Naive thymus-derived CD8-positive, alpha-beta T cell (primary cell): Measurements from ENCODE around the gene SERPINB13. TPM values are rescaled to one million over a fixed set of nuclear protein-coding genes. Genes with fewer than 3 reads are reported as not detected.

Source experiments
- ATAC-seq, 2 donors: fragments of 150-1000 bp; cut with Tn5 transposase in 1 of 2; sonication (Bioruptor Pico), chemical (Tn5 transposase) in 1 of 2; 1 replicate in 1 of 2; 2 replicates in 1 of 2; pipeline ENCODE4 v1.10.0; 2021; ENCODE audit warnings: mild to moderate bottlenecking in 2 of 2, moderate library complexity in 2 of 2
- POLR2A ChIA-PET: fragments of 350-600 bp; sonication (Branson Sonifier 250); formaldehyde crosslinking; loops from one replicate; lab custom pipeline; 2021; ENCODE audit warnings: antibody characterized with exemption; lab: Charles Lee
- DNase-seq, 10 donors: peaks; one replicate each; pipeline versions ENCODE4 v3.0.0 to v3.0.0-alpha.2; 2020 to 2022
- H3K27ac Mint-ChIP-seq, 10 donors: one replicate each; pipeline ENCODE4 v1.8.0; 2020 to 2022; ENCODE audit warnings: mild to moderate bottlenecking in 10 of 10, mixed read lengths in 10 of 10, moderate library complexity in 4 of 10, inconsistent platforms in 1 of 10
- H3K27me3 Mint-ChIP-seq, 5 donors: one replicate each; pipeline ENCODE4 v1.8.0; 2021 to 2022; ENCODE audit warnings: mixed read lengths in 5 of 5
- H3K36me3 Mint-ChIP-seq, 3 donors: one replicate each; pipeline ENCODE4 v1.8.0; 2020 to 2022; ENCODE audit warnings: mixed read lengths in 3 of 3, mild to moderate bottlenecking in 2 of 3, inconsistent platforms in 1 of 3
- H3K4me1 Mint-ChIP-seq, 4 donors: one replicate each; pipeline ENCODE4 v1.8.0; 2021 to 2022; ENCODE audit warnings: mixed read lengths in 4 of 4
- H3K4me3 Mint-ChIP-seq, 10 donors: one replicate each; pipeline ENCODE4 v1.8.0; 2020 to 2022; ENCODE audit warnings: mild to moderate bottlenecking in 10 of 10, mixed read lengths in 10 of 10, moderate library complexity in 6 of 10, inconsistent platforms in 1 of 10
- H3K9me3 Mint-ChIP-seq, 9 donors: one replicate each; pipeline ENCODE4 v1.8.0; 2020 to 2022; ENCODE audit warnings: mixed read lengths in 9 of 9, mild to moderate bottlenecking in 3 of 9, inconsistent platforms in 1 of 9, moderate library complexity in 1 of 9
- polyA plus RNA-seq, 3 donors: library from polyadenylated mRNA; unstranded; fragments of 300-500 nt; fragmentation: Illumina TruSeq; gene quantifications; one replicate each; pipeline ENCODE4 v1.2.3, GENCODE V29; 2021
- total RNA-seq, 8 experiments: library from RNA in 2 of 8; stranded (reverse) in 2 of 8; gene quantifications; one replicate each; pipeline ENCODE4 v1.2.3 and lab custom pipeline; 2021 to 2026

The SERPINB13 gene
- total and polyA plus RNA-seq, 5 experiments from 2014 or later, result not detected

GRCh38 chr18:63564561-63564960 is 22.6 kb upstream of the SERPINB13 start:
- no peak overlapping the region for H3K4me3 Mint-ChIP-seq
- H3K4me1 Mint-ChIP-seq, result no peaks in the 10 kb centered on the region
- DNase-seq, result no peak
- POLR2A ChIA-PET, result no interaction called here
- no peak overlapping the region for H3K27ac Mint-ChIP-seq
- no peak for ATAC-seq
- no peaks in the 10 kb centered on the region for H3K36me3 Mint-ChIP-seq
- peaks cover 0 to 2% (median 0%) of the 10 kb centered on the region in 9 donors for H3K9me3 Mint-ChIP-seq
- H3K27me3 Mint-ChIP-seq, result peaks cover 4 to 32% (median 13%) of the 10 kb centered on the region in 5 donors

GRCh38 chr18:63567276-63567675 is 19.9 kb upstream of the SERPINB13 start:
- Mint-ChIP-seq H3K27ac (no peak overlapping the region), H3K4me3 (no peak overlapping the region), H3K27me3 (peaks cover 4 to 47% (median 17%) of the 10 kb centered on the region in 5 donors), H3K4me1 (no peaks in the 10 kb centered on the region), H3K36me3 (no peaks in the 10 kb centered on the region), H3K9me3 (peaks cover 0 to 2% (median 0%) of the 10 kb centered on the region in 9 donors)
- DNase-seq, result no peak
- ATAC-seq, result no peak
- POLR2A ChIA-PET, result no interaction called here

- DNase-seq (no peak), ATAC-seq (no peak)
- peaks cover 0 to 2% (median 0%) of the 10 kb centered on the region in 9 donors for H3K9me3 Mint-ChIP-seq
- no peak overlapping the region for H3K27ac Mint-ChIP-seq
- H3K36me3 Mint-ChIP-seq, result no peaks in the 10 kb centered on the region
- H3K27me3 Mint-ChIP-seq, result peaks cover 4 to 52% (median 17%) of the 10 kb centered on the region in 5 donors
- no peaks in the 10 kb centered on the region for H3K4me1 Mint-ChIP-seq
- POLR2A ChIA-PET, result no interaction called here
- no peak overlapping the region for H3K4me3 Mint-ChIP-seq
Observed at GRCh38 chr18:63567825-63568224, 19.3 kb upstream of the SERPINB13 start.

GRCh38 chr18:63570721-63571120 is 16.4 kb upstream of the SERPINB13 start:
- H3K4me1 Mint-ChIP-seq, result no peaks in the 10 kb centered on the region
- no peak for DNase-seq
- H3K4me3 Mint-ChIP-seq, result no peak overlapping the region
- POLR2A ChIA-PET, result no interaction called here
- peaks cover 0 to 2% (median 0%) of the 10 kb centered on the region in 9 donors for H3K9me3 Mint-ChIP-seq
- no peak for ATAC-seq
- peaks cover 4 to 57% (median 19%) of the 10 kb centered on the region in 5 donors for H3K27me3 Mint-ChIP-seq
- H3K36me3 Mint-ChIP-seq, result no peaks in the 10 kb centered on the region
- no peak overlapping the region for H3K27ac Mint-ChIP-seq

GRCh38 chr18:63575681-63576080 is 11.5 kb upstream of the SERPINB13 start:
- Mint-ChIP-seq H3K27ac (no peak overlapping the region), H3K9me3 (no peaks in the 10 kb centered on the region), H3K4me1 (no peaks in the 10 kb centered on the region), H3K36me3 (no peaks in the 10 kb centered on the region), H3K4me3 (no peak overlapping the region), H3K27me3 (peaks cover 1 to 41% (median 13%) of the 10 kb centered on the region in 5 donors)
- ATAC-seq (no peak), DNase-seq (no peak)
- POLR2A ChIA-PET, result interaction anchor here (0.6 kb wide), 1 partner anchor 9 kb away, joined by 3 read pairs; no protein-coding TSS in a partner anchor

- no peak for DNase-seq
Observed at GRCh38 chr18:63578357-63578958, 8.7 kb upstream of the SERPINB13 start.

GRCh38 chr18:63579616-63580015 is 7.5 kb upstream of the SERPINB13 start:
- no peaks in the 10 kb centered on the region for H3K9me3 Mint-ChIP-seq
- peaks cover 5 to 39% (median 16%) of the 10 kb centered on the region in 5 donors for H3K27me3 Mint-ChIP-seq
- H3K4me1 Mint-ChIP-seq, result no peaks in the 10 kb centered on the region
- no peak overlapping the region for H3K4me3 Mint-ChIP-seq
- ATAC-seq (no peak), DNase-seq (no peak)
- H3K36me3 Mint-ChIP-seq, result no peaks in the 10 kb centered on the region
- POLR2A ChIA-PET, result no interaction called here
- no peak overlapping the region for H3K27ac Mint-ChIP-seq

More at GRCh38 chr18:63578357-63578958, 8.7 kb upstream of the SERPINB13 start:
- H3K4me3 Mint-ChIP-seq, result no peak overlapping the region
- H3K4me1 Mint-ChIP-seq, result no peaks in the 10 kb centered on the region
- no peaks in the 10 kb centered on the region for H3K9me3 Mint-ChIP-seq
- no peak overlapping the region for H3K27ac Mint-ChIP-seq
- ATAC-seq, result no peak
- H3K36me3 Mint-ChIP-seq, result no peaks in the 10 kb centered on the region
- H3K27me3 Mint-ChIP-seq, result peaks cover 3 to 34% (median 15%) of the 10 kb centered on the region in 5 donors
- POLR2A ChIA-PET, result no interaction called here

GRCh38 chr18:63585988-63586387 is 1.2 kb upstream of the SERPINB13 start:
- H3K9me3 Mint-ChIP-seq, result peaks cover 0 to 2% (median 0%) of the 10 kb centered on the region in 9 donors
- no peaks in the 10 kb centered on the region for H3K4me1 Mint-ChIP-seq
- POLR2A ChIA-PET, result no interaction called here
- DNase-seq (no peak), ATAC-seq (no peak)
- H3K4me3 Mint-ChIP-seq, result no peak overlapping the region
- H3K36me3 Mint-ChIP-seq, result no peaks in the 10 kb centered on the region
- H3K27me3 Mint-ChIP-seq, result peaks cover 6 to 37% (median 14%) of the 10 kb centered on the region in 5 donors
- H3K27ac Mint-ChIP-seq, result no peak overlapping the region

- no peak for DNase-seq
- no peak overlapping the region for H3K27ac Mint-ChIP-seq
- ATAC-seq, result no peak
Observed at GRCh38 chr18:63586431-63586830, 712 bp upstream of the SERPINB13 start.

GRCh38 chr18:63588909-63589308 is 1.8 kb downstream of the SERPINB13 start:
- H3K4me3 Mint-ChIP-seq, result no peak overlapping the region
- H3K4me1 Mint-ChIP-seq, result no peaks in the 10 kb centered on the region
- ATAC-seq (no peak), DNase-seq (no peak)
- POLR2A ChIA-PET, result no interaction called here
- no peaks in the 10 kb centered on the region for H3K36me3 Mint-ChIP-seq
- peaks cover 4 to 23% (median 8%) of the 10 kb centered on the region in 5 donors for H3K27me3 Mint-ChIP-seq
- H3K9me3 Mint-ChIP-seq, result peaks cover 0 to 2% (median 0%) of the 10 kb centered on the region in 9 donors
- no peak overlapping the region for H3K27ac Mint-ChIP-seq

More at GRCh38 chr18:63586431-63586830, 712 bp upstream of the SERPINB13 start:
- Mint-ChIP-seq H3K4me3 (no peak overlapping the region), H3K27me3 (peaks cover 6 to 33% (median 13%) of the 10 kb centered on the region in 5 donors), H3K9me3 (peaks cover 0 to 2% (median 0%) of the 10 kb centered on the region in 9 donors), H3K36me3 (no peaks in the 10 kb centered on the region), H3K4me1 (no peaks in the 10 kb centered on the region)
- POLR2A ChIA-PET, result no interaction called here

GRCh38 chr18:63590373-63590772 is 3.2 kb downstream of the SERPINB13 start:
- POLR2A ChIA-PET, result no interaction called here
- DNase-seq, result no peak
- peaks cover 0 to 2% (median 0%) of the 10 kb centered on the region in 9 donors for H3K9me3 Mint-ChIP-seq
- H3K27me3 Mint-ChIP-seq, result peaks cover 4 to 13% (median 7%) of the 10 kb centered on the region in 5 donors
- no peak for ATAC-seq
- H3K27ac Mint-ChIP-seq, result no peak overlapping the region
- no peak overlapping the region for H3K4me3 Mint-ChIP-seq
- no peaks in the 10 kb centered on the region for H3K36me3 Mint-ChIP-seq
- H3K4me1 Mint-ChIP-seq, result no peaks in the 10 kb centered on the region

GRCh38 chr18:63590966-63591695 is 4.0 kb downstream of the SERPINB13 start:
- Mint-ChIP-seq H3K4me3 (no peak overlapping the region), H3K9me3 (peaks cover 0 to 2% (median 0%) of the 10 kb centered on the region in 9 donors), H3K4me1 (no peaks in the 10 kb centered on the region), H3K27me3 (peaks cover 0 to 8% (median 2%) of the 10 kb centered on the region in 5 donors), H3K36me3 (no peaks in the 10 kb centered on the region), H3K27ac (no peak overlapping the region)
- no peak for ATAC-seq
- POLR2A ChIA-PET, result no interaction called here
- no peak for DNase-seq

GRCh38 chr18:63591725-63592124 is 4.6 kb downstream of the SERPINB13 start:
- no peak overlapping the region for H3K27ac Mint-ChIP-seq
- H3K4me3 Mint-ChIP-seq, result no peak overlapping the region
- no peak for DNase-seq
- H3K36me3 Mint-ChIP-seq, result no peaks in the 10 kb centered on the region
- ATAC-seq, result no peak
- peaks cover 0 to 8% (median 1%) of the 10 kb centered on the region in 5 donors for H3K27me3 Mint-ChIP-seq
- H3K9me3 Mint-ChIP-seq, result peaks cover 0 to 2% (median 0%) of the 10 kb centered on the region in 9 donors
- H3K4me1 Mint-ChIP-seq, result no peaks in the 10 kb centered on the region
- POLR2A ChIA-PET, result no interaction called here
